Measurements from ENCODE around the gene MAGEB16.

MAGEB16 gene

GRCh38 chrX:35847736-35848135 is 49.6 kb downstream of the MAGEB16 start:
- no peak overlapping the region for H3K4me3 ChIP-seq (ENCODE audit: low read depth, low read length)
- H3K36me3 ChIP-seq (ENCODE audit: control insufficient read depth, insufficient read depth, low read length), result no peaks in the 10 kb centered on the region
- no peaks in the 10 kb centered on the region for H3K27me3 ChIP-seq (ENCODE audit: control insufficient read depth, insufficient read depth, low read length)
- H3K4me1 ChIP-seq (ENCODE audit: control insufficient read depth, insufficient read depth, low read length), result no peaks in the 10 kb centered on the region
- no peaks in the 10 kb centered on the region for H3K9me3 ChIP-seq (ENCODE audit: control insufficient read depth, insufficient read depth, low read length)
- H3K9ac ChIP-seq (ENCODE audit: low read depth, low read length), result no peak overlapping the region

Data from iPS-15b (cell line).